ENCODE data around the gene KRTAP5-2.

Gene KRTAP5-2

DNA sequence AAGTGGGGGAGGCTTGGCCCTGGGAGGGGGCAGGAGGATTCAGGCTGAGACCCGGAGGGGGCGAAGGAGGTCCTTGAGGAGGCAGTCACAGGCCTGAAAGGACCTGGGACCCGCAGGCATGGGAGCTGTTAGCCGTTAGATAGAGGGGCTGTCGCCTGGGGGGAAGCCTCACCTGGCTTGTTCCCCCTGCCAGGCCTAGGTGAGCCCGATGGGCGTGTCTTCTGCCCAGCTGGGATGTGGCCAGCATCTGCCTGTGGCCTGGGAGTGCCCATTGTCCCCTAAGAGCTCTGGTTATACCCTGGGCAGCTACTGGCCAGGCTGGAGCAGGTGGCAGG lies 24.2 kb downstream of the KRTAP5-2 start:
- TF ChIP-seq CTCF (IDR thresholded peaks at IDR 0.05; ENCODE audit: low read depth, low read length, missing control alignments): no peak
- H3K4me3 ChIP-seq (replicated peaks; ENCODE audit: low read depth, low read length): no peak overlapping the region
- no peak for DNase-seq (ENCODE audit: extremely low read depth, low read depth)

DNA sequence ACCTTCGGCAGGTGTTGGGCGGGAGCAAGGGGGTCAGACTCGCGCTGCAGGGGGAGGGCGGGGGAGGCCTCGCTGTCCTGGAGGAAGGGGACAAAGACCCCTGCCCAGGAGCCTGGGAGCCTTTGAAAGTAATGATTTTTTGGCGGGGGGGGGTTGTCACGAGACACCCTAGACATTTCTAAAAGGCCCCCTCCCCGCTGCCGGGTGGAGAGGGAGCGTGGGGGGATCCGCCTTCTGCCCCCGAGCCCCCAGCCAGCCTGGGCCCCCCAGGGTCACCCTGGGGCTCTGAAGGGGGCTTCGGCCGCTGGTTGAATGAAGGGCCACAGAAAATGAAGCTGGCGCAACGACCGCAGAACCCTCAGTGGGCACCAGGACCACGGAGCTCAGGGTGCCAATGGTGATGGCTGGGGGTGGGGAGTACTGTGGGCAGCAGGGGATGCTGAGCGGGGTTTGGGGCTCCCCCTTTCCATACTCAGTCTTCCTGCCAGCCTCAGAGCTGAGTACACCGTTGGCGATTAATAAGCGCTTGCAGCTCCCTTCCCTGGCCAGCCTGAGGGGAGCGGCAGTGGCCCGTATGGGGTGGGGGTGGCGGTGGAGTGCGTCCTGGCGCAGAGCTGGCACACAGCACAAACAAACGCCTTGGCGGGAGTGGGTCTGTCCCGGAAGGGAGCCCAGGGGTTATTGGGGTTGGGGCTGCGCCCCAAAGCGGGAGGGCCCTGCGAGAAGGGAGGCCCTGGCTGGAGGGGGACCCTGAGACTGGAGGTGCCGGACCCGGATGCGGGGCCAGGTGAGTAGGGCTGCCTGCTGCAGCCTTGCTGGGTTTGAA lies 24.8 kb downstream of the KRTAP5-2 start:
- no peak for TF ChIP-seq CTCF (IDR thresholded peaks at IDR 0.05; ENCODE audit: low read depth, low read length, missing control alignments)
- DNase-seq (ENCODE audit: extremely low read depth, low read depth): no peak
- no peak overlapping the region for H3K4me3 ChIP-seq (replicated peaks; ENCODE audit: low read depth, low read length)

- TF ChIP-seq CTCF (IDR thresholded peaks at IDR 0.05; ENCODE audit: low read depth, low read length, missing control alignments): no peak
- H3K4me3 ChIP-seq (replicated peaks; ENCODE audit: low read depth, low read length): peak within 1 kb of the TSS; percentile 45
- DNase-seq (ENCODE audit: extremely low read depth, low read depth): no peak
These were observed 25.7 kb downstream of the KRTAP5-2 start, which contains the start of gene DUSP8 for GRCh38 chr11:1572197-1573076. DUSP8 (minus strand) TSS chr11:1572271; CDS start chr11:1565826, 6,445 bp downstream.

DNA sequence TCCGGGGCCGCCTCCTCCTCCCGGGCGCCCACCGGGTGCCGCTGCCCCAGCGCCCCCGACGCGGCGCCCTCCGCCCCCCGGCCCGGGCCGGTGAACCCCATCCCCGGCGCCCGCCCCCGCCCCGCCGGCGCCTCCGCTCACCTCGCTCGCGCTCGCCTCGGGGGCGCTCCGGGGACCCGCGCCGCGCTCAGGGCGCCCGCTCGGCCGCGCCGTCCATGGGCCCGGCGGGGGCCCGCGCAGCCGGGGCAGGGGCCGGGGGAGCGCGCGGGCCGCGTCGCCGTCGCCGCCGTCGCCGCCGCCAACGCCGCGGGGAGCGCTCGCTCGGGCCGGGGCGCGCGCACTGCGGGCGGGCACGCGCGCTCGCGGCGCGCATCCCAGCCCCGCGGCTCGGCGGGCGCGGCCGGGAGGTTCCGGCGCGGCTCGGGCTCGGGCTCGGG lies 26.3 kb downstream of the KRTAP5-2 start:
- H3K4me3 ChIP-seq (replicated peaks; ENCODE audit: low read depth, low read length): peak overlapping the region; percentile 45
- TF ChIP-seq CTCF (IDR thresholded peaks at IDR 0.05; ENCODE audit: low read depth, low read length, missing control alignments): no peak
- no peak for DNase-seq (ENCODE audit: extremely low read depth, low read depth)

DNA sequence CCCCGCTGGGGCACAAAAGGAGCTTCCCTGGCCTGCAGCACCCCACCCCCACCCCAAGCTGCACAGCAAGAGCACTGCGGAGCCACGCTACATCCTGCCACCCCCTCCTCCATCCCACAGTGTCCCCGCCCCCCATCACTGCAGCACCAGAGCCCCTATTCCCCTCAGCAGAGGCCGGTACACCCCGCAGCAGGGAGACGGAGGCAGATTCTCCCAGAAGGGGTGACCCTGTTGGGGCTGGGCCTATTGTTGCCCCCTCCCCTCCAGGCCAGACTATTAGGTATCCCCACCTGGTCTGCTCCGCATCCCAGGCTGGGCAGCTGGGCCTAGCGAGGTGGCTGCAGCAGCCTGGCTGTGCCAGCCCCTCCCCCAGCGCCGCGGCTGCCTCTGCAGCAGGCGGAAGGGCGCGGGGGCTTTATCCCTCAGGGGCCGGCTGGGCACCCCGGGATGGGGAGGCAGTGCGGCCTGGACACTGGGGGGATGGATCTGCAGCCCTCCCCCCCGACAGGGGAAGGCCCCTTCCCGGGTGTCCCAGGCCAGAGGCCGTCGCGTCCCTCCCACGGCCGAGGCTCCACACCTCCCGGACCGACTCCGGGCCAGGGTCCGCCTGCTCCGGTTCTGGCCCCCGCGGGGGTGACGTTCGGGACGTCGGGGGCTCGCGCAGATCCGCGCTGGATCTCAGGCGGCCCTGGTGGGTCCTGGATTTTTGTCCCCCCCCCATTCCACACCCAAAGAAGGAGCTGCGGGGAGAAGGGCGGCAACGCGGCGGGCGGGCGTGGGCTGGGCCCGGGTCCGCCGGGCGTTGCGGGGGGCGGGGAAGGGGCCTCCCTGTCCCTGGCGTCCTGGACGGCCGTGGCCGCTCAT lies 27.0 kb downstream of the KRTAP5-2 start:
- DNase-seq (ENCODE audit: extremely low read depth, low read depth): no peak
- peak overlapping the region; percentile 45 for H3K4me3 ChIP-seq (replicated peaks; ENCODE audit: low read depth, low read length)
- no peak for TF ChIP-seq CTCF (IDR thresholded peaks at IDR 0.05; ENCODE audit: low read depth, low read length, missing control alignments)

GRCh38 chr11:1570531-1570895 lies 27.6 kb downstream of the KRTAP5-2 start:
- TF ChIP-seq CTCF (IDR thresholded peaks at IDR 0.05; ENCODE audit: low read depth, low read length, missing control alignments): no peak
- no peak overlapping the region; the same call in 1 of the 2 replicates for H3K4me3 ChIP-seq (replicated peaks; ENCODE audit: low read depth, low read length)

More at GRCh38 chr11:1570531-1570895, 27.6 kb downstream of the KRTAP5-2 start:
- DNase-seq (ENCODE audit: extremely low read depth, low read depth): no peak
